HG03558 (cell line): ENCODE measurements around the gene DOCK3.

Experiments
- ATAC-seq: cut with Tn5 transposase; IDR thresholded peaks from one replicate; pipeline ENCODE4 v1.9.1; 2021; ENCODE audit warnings: moderate number of reproducible peaks; ENCODE audit not compliant: unreplicated experiment; ENCODE audit errors: extremely low read depth

DOCK3 gene

DNA sequence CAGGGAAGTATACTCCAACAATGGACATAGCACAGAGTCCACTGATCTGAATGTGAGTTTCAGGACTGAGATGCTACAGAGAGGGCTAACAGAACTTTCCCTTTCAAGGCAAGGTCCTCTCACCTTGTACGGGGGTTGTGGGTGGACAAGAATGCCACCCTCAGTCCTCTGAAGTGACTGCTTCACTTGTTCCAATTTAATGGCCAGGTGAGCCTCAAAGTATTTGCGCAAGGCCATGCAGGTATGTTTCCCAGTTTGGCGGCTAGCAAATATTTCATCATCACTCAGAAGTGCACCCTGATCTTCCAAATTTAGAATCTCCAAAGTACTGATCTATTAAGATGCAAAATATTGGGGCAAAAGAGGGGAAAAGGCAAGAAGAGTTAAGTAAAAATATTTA, 754.4 kb downstream of the DOCK3 start:
- no peak for ATAC-seq
